ENCODE measurements around the gene ERBB3.
"Not testable (repeated sequence)": the region's sequence is repeated elsewhere in the genome, so short reads cannot be mapped to it uniquely, and the experiment has no call there.

GRCh38 chr12:56117082-56117706 lies 37.2 kb downstream of the ERBB3 start:
- TF ChIP-seq CTCF, POLR2A (IDR thresholded peaks at IDR 0.05): not testable (repeated sequence)
